Measurements from ENCODE around the gene PCK2.

DNA sequence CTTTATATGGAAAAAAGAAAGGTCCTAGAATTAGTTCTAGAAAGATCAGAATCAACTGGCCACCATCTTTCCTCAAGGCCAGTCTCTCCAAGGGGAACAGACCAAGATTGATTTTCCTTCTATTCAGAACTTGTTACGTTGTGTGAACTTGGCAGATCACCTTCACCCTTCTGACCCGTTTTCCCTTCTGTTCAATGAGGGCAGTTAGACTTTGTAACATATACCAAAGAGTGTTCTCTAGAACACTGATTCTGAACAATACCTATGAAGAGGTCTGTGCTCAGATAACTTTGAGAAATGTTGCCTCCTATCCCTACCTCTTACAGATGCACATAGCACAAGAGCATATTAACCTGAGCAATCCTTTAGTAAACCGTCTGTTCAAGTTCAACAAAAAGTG lies 10.6 kb upstream of the PCK2 start:
- TF ChIP-seq, protein P1, sequence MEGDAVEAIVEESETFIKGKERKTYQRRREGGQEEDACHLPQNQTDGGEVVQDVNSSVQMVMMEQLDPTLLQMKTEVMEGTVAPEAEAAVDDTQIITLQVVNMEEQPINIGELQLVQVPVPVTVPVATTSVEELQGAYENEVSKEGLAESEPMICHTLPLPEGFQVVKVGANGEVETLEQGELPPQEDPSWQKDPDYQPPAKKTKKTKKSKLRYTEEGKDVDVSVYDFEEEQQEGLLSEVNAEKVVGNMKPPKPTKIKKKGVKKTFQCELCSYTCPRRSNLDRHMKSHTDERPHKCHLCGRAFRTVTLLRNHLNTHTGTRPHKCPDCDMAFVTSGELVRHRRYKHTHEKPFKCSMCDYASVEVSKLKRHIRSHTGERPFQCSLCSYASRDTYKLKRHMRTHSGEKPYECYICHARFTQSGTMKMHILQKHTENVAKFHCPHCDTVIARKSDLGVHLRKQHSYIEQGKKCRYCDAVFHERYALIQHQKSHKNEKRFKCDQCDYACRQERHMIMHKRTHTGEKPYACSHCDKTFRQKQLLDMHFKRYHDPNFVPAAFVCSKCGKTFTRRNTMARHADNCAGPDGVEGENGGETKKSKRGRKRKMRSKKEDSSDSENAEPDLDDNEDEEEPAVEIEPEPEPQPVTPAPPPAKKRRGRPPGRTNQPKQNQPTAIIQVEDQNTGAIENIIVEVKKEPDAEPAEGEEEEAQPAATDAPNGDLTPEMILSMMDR (conservative IDR thresholded peaks at IDR 0.05): no peak
- no peak for TF ChIP-seq ZFX (IDR thresholded peaks at IDR 0.05)
